Measurements from ENCODE around the gene FLCN. TPM values are rescaled to one million over a fixed set of nuclear protein-coding genes. Genes with fewer than 3 reads are reported as not detected.
"Not testable (repeated sequence)": the region's sequence is repeated elsewhere in the genome, so short reads cannot be mapped to it uniquely, and the experiment has no call there.

The FLCN gene
- polyA plus RNA-seq, 1 donor from 2014 or later = 34.0 TPM

- no peak for TF ChIP-seq POLR2AphosphoS5 (IDR thresholded peaks at IDR 0.05)
- no peaks in the 10 kb centered on the region for H4K20me1 ChIP-seq (ENCODE audit: insufficient read depth)
- no peaks in the 10 kb centered on the region for H3K36me3 ChIP-seq (ENCODE audit: insufficient read depth, low read length)
- no peak overlapping the region for H2AFZ ChIP-seq (ENCODE audit: low read depth, low read length)
- H3K9ac ChIP-seq (ENCODE audit: low read length) = no peak overlapping the region
- H3K4me2 ChIP-seq (ENCODE audit: low read length) = no peak overlapping the region
- no peak overlapping the region for H3K27ac ChIP-seq (ENCODE audit: low read length)
- no peak overlapping the region for H3K4me3 ChIP-seq (ENCODE audit: low read length)
- no peaks in the 10 kb centered on the region for H3F3A ChIP-seq (ENCODE audit: insufficient read depth, low read length, poor library complexity, severe bottlenecking)
- no peaks in the 10 kb centered on the region for H3K27me3 ChIP-seq (ENCODE audit: insufficient read depth, low read depth, low read length)
- H3K9me2 ChIP-seq (ENCODE audit: insufficient read depth, low read length) = no peaks in the 10 kb centered on the region
- H3K9me3 ChIP-seq (ENCODE audit: low read length) = no peaks in the 10 kb centered on the region
- no peaks in the 10 kb centered on the region for H3K79me2 ChIP-seq (replicated peaks; ENCODE audit: insufficient read depth, low read length)
Measured at GRCh38 chr17:17258011-17258410, 21.0 kb upstream of the FLCN start.

- TF ChIP-seq, protein P1, sequence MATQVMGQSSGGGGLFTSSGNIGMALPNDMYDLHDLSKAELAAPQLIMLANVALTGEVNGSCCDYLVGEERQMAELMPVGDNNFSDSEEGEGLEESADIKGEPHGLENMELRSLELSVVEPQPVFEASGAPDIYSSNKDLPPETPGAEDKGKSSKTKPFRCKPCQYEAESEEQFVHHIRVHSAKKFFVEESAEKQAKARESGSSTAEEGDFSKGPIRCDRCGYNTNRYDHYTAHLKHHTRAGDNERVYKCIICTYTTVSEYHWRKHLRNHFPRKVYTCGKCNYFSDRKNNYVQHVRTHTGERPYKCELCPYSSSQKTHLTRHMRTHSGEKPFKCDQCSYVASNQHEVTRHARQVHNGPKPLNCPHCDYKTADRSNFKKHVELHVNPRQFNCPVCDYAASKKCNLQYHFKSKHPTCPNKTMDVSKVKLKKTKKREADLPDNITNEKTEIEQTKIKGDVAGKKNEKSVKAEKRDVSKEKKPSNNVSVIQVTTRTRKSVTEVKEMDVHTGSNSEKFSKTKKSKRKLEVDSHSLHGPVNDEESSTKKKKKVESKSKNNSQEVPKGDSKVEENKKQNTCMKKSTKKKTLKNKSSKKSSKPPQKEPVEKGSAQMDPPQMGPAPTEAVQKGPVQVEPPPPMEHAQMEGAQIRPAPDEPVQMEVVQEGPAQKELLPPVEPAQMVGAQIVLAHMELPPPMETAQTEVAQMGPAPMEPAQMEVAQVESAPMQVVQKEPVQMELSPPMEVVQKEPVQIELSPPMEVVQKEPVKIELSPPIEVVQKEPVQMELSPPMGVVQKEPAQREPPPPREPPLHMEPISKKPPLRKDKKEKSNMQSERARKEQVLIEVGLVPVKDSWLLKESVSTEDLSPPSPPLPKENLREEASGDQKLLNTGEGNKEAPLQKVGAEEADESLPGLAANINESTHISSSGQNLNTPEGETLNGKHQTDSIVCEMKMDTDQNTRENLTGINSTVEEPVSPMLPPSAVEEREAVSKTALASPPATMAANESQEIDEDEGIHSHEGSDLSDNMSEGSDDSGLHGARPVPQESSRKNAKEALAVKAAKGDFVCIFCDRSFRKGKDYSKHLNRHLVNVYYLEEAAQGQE (IDR thresholded peaks at IDR 0.05; ENCODE audit: borderline replicate concordance) = no peak
- TF ChIP-seq EZH2 (IDR thresholded peaks at IDR 0.05; ENCODE audit: borderline replicate concordance, insufficient read depth, low read length, poor library complexity, severe bottlenecking) = no peak
- no peak for TF ChIP-seq RAD21 (conservative IDR thresholded peaks at IDR 0.05)
- no peak for TF ChIP-seq EP300 (conservative IDR thresholded peaks at IDR 0.05; ENCODE audit: poor library complexity, severe bottlenecking)
- TF ChIP-seq MXI1 (conservative IDR thresholded peaks at IDR 0.05; ENCODE audit: poor library complexity, severe bottlenecking) = no peak
- H3K79me2 ChIP-seq (replicated peaks; ENCODE audit: insufficient read depth, low read length) = no peaks in the 10 kb centered on the region
- H3K27me3 ChIP-seq (ENCODE audit: insufficient read depth, low read depth, low read length) = no peaks in the 10 kb centered on the region
- no peak overlapping the region for H2AFZ ChIP-seq (ENCODE audit: low read depth, low read length)
- no peaks in the 10 kb centered on the region for H4K20me1 ChIP-seq (ENCODE audit: insufficient read depth)
- H3K27ac ChIP-seq (ENCODE audit: low read length) = no peak overlapping the region
- H3K36me3 ChIP-seq (ENCODE audit: insufficient read depth, low read length) = peaks cover 3% of the 10 kb centered on the region
- no peak overlapping the region for H3K4me3 ChIP-seq (ENCODE audit: low read length)
- H3F3A ChIP-seq (ENCODE audit: insufficient read depth, low read length, poor library complexity, severe bottlenecking) = no peaks in the 10 kb centered on the region
- no peaks in the 10 kb centered on the region for H3K9me3 ChIP-seq (ENCODE audit: low read length)
- H3K9ac ChIP-seq (ENCODE audit: low read length) = no peak overlapping the region
- H3K4me2 ChIP-seq (ENCODE audit: low read length) = no peak overlapping the region
- H3K9me2 ChIP-seq (ENCODE audit: insufficient read depth, low read length) = no peaks in the 10 kb centered on the region
Measured at GRCh38 chr17:17256316-17256715, 19.3 kb upstream of the FLCN start.

DNA sequence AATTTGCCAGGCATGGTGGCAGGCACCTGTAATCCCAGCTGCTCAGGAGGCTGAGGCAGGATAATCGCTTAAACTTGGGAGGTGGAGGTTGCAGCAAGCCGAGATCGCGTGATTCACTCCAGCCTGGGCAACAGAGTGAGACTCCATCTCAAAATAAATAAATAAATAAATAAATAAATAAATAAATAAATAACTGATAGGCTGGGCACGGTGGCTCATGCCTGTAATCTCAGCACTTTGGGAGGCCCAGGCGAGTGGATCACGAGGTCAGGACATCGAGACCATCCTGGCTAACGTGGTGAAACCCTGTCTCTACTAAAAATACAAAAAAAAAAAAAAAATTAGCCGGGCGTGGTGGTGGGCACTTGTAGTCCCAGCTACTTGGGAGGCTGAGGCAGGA, 18.7 kb upstream of the FLCN start:
- not testable (repeated sequence) for H3K9me2 ChIP-seq (ENCODE audit: insufficient read depth, low read length); H3K4me2 ChIP-seq (ENCODE audit: low read length); H3K79me2 ChIP-seq (replicated peaks; ENCODE audit: insufficient read depth, low read length); H3K27me3 ChIP-seq (ENCODE audit: insufficient read depth, low read depth, low read length); H3K9ac ChIP-seq (ENCODE audit: low read length); H3F3A ChIP-seq (ENCODE audit: insufficient read depth, low read length, poor library complexity, severe bottlenecking); H3K27ac ChIP-seq (ENCODE audit: low read length); H4K20me1 ChIP-seq (ENCODE audit: insufficient read depth); H3K4me3 ChIP-seq (ENCODE audit: low read length); H3K36me3 ChIP-seq (ENCODE audit: insufficient read depth, low read length); H2AFZ ChIP-seq (ENCODE audit: low read depth, low read length); H3K9me3 ChIP-seq (ENCODE audit: low read length)

DNA sequence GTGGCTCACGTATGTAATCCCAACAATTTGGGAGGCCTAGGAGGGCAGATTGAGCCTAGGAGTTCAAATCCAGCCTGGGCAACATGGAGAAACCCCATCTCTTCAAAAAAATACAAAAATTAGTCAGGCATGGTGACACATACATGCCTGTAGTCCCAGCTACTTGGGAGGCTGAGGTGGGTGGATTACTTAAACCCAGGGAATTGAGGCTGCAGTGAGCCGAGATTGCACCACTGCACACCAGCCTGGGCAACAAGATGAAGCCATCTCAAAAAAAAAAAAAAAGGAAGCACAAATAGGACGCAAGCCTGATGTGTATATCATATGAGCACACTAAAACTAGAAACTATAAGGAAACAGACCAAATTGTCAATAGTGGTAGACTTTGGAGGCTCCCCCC, 17.1 kb upstream of the FLCN start:
- no peak overlapping the region for H2AFZ ChIP-seq (ENCODE audit: low read depth, low read length)
- no peaks in the 10 kb centered on the region for H3K9me2 ChIP-seq (ENCODE audit: insufficient read depth, low read length)
- H3K27me3 ChIP-seq (ENCODE audit: insufficient read depth, low read depth, low read length) = no peaks in the 10 kb centered on the region
- H3K4me3 ChIP-seq (ENCODE audit: low read length) = no peak overlapping the region
- no peaks in the 10 kb centered on the region for H3K79me2 ChIP-seq (replicated peaks; ENCODE audit: insufficient read depth, low read length)
- H3K4me2 ChIP-seq (ENCODE audit: low read length) = no peak overlapping the region
- no peak for TF ChIP-seq SMC3 (conservative IDR thresholded peaks at IDR 0.05; ENCODE audit: poor library complexity)
- no peak for TF ChIP-seq TAF1 (IDR thresholded peaks at IDR 0.05; ENCODE audit: low read depth)
- TF ChIP-seq RAD21 (conservative IDR thresholded peaks at IDR 0.05) = no peak
- TF ChIP-seq MXI1 (conservative IDR thresholded peaks at IDR 0.05; ENCODE audit: poor library complexity, severe bottlenecking) = no peak
- no peak for TF ChIP-seq POLR2AphosphoS5 (IDR thresholded peaks at IDR 0.05)
- H3K9me3 ChIP-seq (ENCODE audit: low read length) = no peaks in the 10 kb centered on the region
- H3F3A ChIP-seq (ENCODE audit: insufficient read depth, low read length, poor library complexity, severe bottlenecking) = no peaks in the 10 kb centered on the region
- H3K27ac ChIP-seq (ENCODE audit: low read length) = no peak overlapping the region
- peaks cover 3% of the 10 kb centered on the region for H3K36me3 ChIP-seq (ENCODE audit: insufficient read depth, low read length)
- H4K20me1 ChIP-seq (ENCODE audit: insufficient read depth) = no peaks in the 10 kb centered on the region
- H3K9ac ChIP-seq (ENCODE audit: low read length) = no peak overlapping the region

Data from neural cell (in vitro differentiated cells).